LNCAP (cell line): ENCODE data around the gene MT2A.

ENCODE experiments used
- TF ChIP-seq, protein P1 (sequence below): fragments of 450-650 bp; IDR thresholded peaks from 2 replicates; pipeline ENCODE4 v1.5.1; 2017; ENCODE audit warnings: mild to moderate bottlenecking

Gene MT2A

DNA sequence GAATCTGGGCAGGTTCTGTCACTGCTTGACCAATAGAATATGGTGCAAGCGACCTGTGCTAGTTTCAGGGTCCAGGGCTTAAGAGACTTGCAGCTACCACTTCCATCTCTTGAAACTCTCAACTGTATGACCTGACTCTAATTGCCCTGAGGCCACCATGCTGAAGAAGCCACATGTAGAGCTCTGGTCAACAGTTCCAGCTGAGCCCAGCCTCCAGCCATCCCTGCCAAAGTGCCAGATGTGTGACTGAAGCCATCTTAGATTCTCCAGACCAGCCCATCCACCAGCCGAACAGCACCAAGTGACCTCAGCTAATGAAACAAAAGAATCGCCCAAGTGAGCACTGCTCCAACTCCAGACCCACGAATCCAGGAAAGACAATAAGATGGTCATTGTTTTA lies 3.4 kb upstream of the MT2A start:
- TF ChIP-seq, protein P1, sequence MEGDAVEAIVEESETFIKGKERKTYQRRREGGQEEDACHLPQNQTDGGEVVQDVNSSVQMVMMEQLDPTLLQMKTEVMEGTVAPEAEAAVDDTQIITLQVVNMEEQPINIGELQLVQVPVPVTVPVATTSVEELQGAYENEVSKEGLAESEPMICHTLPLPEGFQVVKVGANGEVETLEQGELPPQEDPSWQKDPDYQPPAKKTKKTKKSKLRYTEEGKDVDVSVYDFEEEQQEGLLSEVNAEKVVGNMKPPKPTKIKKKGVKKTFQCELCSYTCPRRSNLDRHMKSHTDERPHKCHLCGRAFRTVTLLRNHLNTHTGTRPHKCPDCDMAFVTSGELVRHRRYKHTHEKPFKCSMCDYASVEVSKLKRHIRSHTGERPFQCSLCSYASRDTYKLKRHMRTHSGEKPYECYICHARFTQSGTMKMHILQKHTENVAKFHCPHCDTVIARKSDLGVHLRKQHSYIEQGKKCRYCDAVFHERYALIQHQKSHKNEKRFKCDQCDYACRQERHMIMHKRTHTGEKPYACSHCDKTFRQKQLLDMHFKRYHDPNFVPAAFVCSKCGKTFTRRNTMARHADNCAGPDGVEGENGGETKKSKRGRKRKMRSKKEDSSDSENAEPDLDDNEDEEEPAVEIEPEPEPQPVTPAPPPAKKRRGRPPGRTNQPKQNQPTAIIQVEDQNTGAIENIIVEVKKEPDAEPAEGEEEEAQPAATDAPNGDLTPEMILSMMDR: no peak

DNA sequence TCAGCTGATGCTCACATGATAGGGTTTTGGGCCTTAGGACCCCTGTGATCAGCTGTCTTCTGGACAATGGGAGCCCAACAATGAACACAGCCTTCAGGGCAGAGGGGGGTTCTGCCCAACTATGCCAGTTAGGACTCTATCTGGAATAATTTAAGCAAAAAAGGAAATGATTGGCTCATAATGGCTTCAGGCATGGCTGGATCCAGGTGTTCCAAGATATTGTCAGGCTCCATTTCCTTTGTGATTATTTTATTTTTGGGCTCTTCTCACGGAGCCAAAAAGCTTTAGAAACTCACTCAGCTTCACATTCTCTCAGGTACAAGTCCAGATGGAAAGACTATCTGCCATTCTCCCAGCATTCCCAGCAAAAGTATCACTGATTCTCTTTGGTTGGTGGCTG lies 2.9 kb upstream of the MT2A start:
- TF ChIP-seq, protein P1: no peak

DNA sequence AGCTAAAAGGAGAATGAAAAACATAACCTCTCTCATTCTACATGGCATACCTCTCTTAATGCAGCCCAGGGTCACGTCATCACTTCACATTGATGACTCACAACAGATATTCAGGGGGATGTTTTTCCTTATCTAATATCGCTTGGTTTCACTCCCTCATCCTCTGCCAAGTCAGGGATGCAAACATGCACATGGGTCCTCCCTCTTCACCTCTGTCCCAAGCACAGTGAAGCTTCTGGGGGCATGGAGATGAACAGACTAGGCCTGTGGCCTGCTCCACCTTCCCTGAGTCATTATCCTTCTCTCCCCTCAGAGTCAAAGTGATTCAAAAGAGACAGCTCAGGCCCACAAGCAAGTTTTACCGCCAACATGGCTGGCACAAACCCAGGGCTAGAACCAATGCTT lies 2.3 kb upstream of the MT2A start:
- TF ChIP-seq, protein P1: no peak

- TF ChIP-seq, protein P1: no peak
These were observed 1.8 kb upstream of the MT2A start for GRCh38 chr16:56606476-56607108.

GRCh38 chr16:56607109-56607618 lies 1.2 kb upstream of the MT2A start:
- TF ChIP-seq, protein P1: no peak

- TF ChIP-seq, protein P1: no peak
These were observed 725 bp upstream of the MT2A start for GRCh38 chr16:56607675-56608042.

GRCh38 chr16:56608876-56609462 lies 585 bp downstream of the MT2A start:
- TF ChIP-seq, protein P1: no peak
